Measurements from ENCODE around the gene CXXC4.

Gene CXXC4

GRCh38 chr4:104421566-104421965 lies 73.1 kb downstream of the CXXC4 start (continued):
- TF ChIP-seq PATZ1 (CRISPR knock-in tag; IDR thresholded peaks at IDR 0.05; ENCODE audit: borderline replicate concordance) (no peak), ZNF70 (CRISPR knock-in tag; IDR thresholded peaks at IDR 0.05) (no peak), SNAI2 (CRISPR knock-in tag; IDR thresholded peaks at IDR 0.05) (no peak), ZNF565 (CRISPR knock-in tag; conservative IDR thresholded peaks at IDR 0.05; ENCODE audit: low read depth) (no peak), ZFP30 (CRISPR knock-in tag; IDR thresholded peaks at IDR 0.05) (no peak), ZNF8 (CRISPR knock-in tag; IDR thresholded peaks at IDR 0.05) (no peak)

- no peak; the same call in 2 of the 3 replicates for ATAC-seq
- no peak for TF ChIP-seq CSDC2 (CRISPR knock-in tag; IDR thresholded peaks at IDR 0.05)
- TF ChIP-seq POU6F1 (CRISPR knock-in tag; IDR thresholded peaks at IDR 0.05; ENCODE audit: borderline replicate concordance, low read depth): no peak
- TF ChIP-seq, protein P1, sequence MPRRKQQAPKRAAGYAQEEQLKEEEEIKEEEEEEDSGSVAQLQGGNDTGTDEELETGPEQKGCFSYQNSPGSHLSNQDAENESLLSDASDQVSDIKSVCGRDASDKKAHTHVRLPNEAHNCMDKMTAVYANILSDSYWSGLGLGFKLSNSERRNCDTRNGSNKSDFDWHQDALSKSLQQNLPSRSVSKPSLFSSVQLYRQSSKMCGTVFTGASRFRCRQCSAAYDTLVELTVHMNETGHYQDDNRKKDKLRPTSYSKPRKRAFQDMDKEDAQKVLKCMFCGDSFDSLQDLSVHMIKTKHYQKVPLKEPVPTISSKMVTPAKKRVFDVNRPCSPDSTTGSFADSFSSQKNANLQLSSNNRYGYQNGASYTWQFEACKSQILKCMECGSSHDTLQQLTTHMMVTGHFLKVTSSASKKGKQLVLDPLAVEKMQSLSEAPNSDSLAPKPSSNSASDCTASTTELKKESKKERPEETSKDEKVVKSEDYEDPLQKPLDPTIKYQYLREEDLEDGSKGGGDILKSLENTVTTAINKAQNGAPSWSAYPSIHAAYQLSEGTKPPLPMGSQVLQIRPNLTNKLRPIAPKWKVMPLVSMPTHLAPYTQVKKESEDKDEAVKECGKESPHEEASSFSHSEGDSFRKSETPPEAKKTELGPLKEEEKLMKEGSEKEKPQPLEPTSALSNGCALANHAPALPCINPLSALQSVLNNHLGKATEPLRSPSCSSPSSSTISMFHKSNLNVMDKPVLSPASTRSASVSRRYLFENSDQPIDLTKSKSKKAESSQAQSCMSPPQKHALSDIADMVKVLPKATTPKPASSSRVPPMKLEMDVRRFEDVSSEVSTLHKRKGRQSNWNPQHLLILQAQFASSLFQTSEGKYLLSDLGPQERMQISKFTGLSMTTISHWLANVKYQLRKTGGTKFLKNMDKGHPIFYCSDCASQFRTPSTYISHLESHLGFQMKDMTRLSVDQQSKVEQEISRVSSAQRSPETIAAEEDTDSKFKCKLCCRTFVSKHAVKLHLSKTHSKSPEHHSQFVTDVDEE (CRISPR knock-in tag; IDR thresholded peaks at IDR 0.05): no peak
- TF ChIP-seq ZFP30 (CRISPR knock-in tag; IDR thresholded peaks at IDR 0.05): no peak
- no peak for TF ChIP-seq OSR1 (CRISPR knock-in tag; IDR thresholded peaks at IDR 0.05)
- TF ChIP-seq PATZ1 (CRISPR knock-in tag; IDR thresholded peaks at IDR 0.05; ENCODE audit: borderline replicate concordance): no peak
- no peak for TF ChIP-seq SNAI2 (CRISPR knock-in tag; IDR thresholded peaks at IDR 0.05)
- no peak for TF ChIP-seq ZNF8 (CRISPR knock-in tag; IDR thresholded peaks at IDR 0.05)
- TF ChIP-seq GLIS3 (CRISPR knock-in tag; IDR thresholded peaks at IDR 0.05): no peak
- no peak for TF ChIP-seq RARB (CRISPR knock-in tag; IDR thresholded peaks at IDR 0.05)
- no peak for TF ChIP-seq ESRRG (CRISPR knock-in tag; IDR thresholded peaks at IDR 0.05)
- TF ChIP-seq PPARA (CRISPR knock-in tag; IDR thresholded peaks at IDR 0.05; ENCODE audit: borderline replicate concordance): no peak
- no peak for TF ChIP-seq ISL1 (CRISPR knock-in tag; IDR thresholded peaks at IDR 0.05)
- no peak for TF ChIP-seq ARNTL (CRISPR knock-in tag; IDR thresholded peaks at IDR 0.05; ENCODE audit: borderline replicate concordance, low read depth)
- no peak for TF ChIP-seq ZNF70 (CRISPR knock-in tag; IDR thresholded peaks at IDR 0.05)
- no peak for TF ChIP-seq ZFP3 (CRISPR knock-in tag; IDR thresholded peaks at IDR 0.05)
- TF ChIP-seq TOX (CRISPR knock-in tag; IDR thresholded peaks at IDR 0.05; ENCODE audit: borderline replicate concordance): no peak
- TF ChIP-seq, protein P2, sequence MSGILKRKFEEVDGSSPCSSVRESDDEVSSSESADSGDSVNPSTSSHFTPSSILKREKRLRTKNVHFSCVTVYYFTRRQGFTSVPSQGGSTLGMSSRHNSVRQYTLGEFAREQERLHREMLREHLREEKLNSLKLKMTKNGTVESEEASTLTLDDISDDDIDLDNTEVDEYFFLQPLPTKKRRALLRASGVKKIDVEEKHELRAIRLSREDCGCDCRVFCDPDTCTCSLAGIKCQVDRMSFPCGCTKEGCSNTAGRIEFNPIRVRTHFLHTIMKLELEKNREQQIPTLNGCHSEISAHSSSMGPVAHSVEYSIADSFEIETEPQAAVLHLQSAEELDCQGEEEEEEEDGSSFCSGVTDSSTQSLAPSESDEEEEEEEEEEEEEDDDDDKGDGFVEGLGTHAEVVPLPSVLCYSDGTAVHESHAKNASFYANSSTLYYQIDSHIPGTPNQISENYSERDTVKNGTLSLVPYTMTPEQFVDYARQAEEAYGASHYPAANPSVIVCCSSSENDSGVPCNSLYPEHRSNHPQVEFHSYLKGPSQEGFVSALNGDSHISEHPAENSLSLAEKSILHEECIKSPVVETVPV (CRISPR knock-in tag; IDR thresholded peaks at IDR 0.05): no peak
- TF ChIP-seq, protein P3, sequence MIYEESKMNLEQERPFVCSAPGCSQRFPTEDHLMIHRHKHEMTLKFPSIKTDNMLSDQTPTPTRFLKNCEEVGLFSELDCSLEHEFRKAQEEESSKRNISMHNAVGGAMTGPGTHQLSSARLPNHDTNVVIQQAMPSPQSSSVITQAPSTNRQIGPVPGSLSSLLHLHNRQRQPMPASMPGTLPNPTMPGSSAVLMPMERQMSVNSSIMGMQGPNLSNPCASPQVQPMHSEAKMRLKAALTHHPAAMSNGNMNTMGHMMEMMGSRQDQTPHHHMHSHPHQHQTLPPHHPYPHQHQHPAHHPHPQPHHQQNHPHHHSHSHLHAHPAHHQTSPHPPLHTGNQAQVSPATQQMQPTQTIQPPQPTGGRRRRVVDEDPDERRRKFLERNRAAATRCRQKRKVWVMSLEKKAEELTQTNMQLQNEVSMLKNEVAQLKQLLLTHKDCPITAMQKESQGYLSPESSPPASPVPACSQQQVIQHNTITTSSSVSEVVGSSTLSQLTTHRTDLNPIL (CRISPR knock-in tag; IDR thresholded peaks at IDR 0.05; ENCODE audit: low read depth): no peak
- no peak for TF ChIP-seq ZNF565 (CRISPR knock-in tag; conservative IDR thresholded peaks at IDR 0.05; ENCODE audit: low read depth)
Measured at GRCh38 chr4:104420766-104421165, 73.9 kb downstream of the CXXC4 start.
